K562 (cell line): ENCODE data around the gene OPA1. TPM values are rescaled to one million over a fixed set of nuclear protein-coding genes. Genes with fewer than 3 reads are reported as not detected.
A peak's percentile ranks its signal among the peaks of the same experiment; 100 is the strongest.

ENCODE experiments used
- CREBBP ChIP-seq: IDR thresholded peaks from one replicate; pipeline ENCODE4 v1.6.1; 2012; ENCODE audit warnings: low read depth, mild to moderate bottlenecking, control low read depth, inconsistent platforms, low read length
- CREM ChIP-seq: IDR thresholded peaks from 2 replicates; pipeline ENCODE4 v1.6.1; 2014; ENCODE audit warnings: antibody characterized with exemption, low read depth
- KAT7 ChIP-seq: sonication (generic); formaldehyde crosslinking; IDR thresholded peaks from 2 replicates; pipeline ENCODE4 v1.8.0; 2022; ENCODE audit warnings: missing genetic modification reagents, mild to moderate bottlenecking, borderline replicate concordance
- MIER1 ChIP-seq: fragments of 450-650 bp; IDR thresholded peaks from 2 replicates; pipeline ENCODE4 v1.6.1; 2016; ENCODE audit warnings: antibody characterized with exemption, mild to moderate bottlenecking, low read depth
- NCOA6 ChIP-seq: fragments of 450-650 bp; IDR thresholded peaks from 2 replicates; pipeline ENCODE4 v1.6.1; 2017; ENCODE audit warnings: mild to moderate bottlenecking
- POLR2AphosphoS5 ChIP-seq: IDR thresholded peaks from 2 replicates; pipeline ENCODE4 v1.6.1; 2011; ENCODE audit warnings: mild to moderate bottlenecking, low read depth, low read length, moderate library complexity; ENCODE audit not compliant: control insufficient read depth, insufficient read depth
- POLR2B ChIP-seq: fragments of 450-650 bp; IDR thresholded peaks from 2 replicates; pipeline ENCODE4 v1.6.1; 2018; ENCODE audit warnings: low read depth; ENCODE audit not compliant: partially characterized antibody
- POU5F1 ChIP-seq: fragments of 150-350 bp; IDR thresholded peaks from 2 replicates; pipeline ENCODE4 v1.6.1; 2014; ENCODE audit warnings: borderline replicate concordance, low read length, low read depth, mild to moderate bottlenecking; ENCODE audit not compliant: partially characterized antibody
- TGIF2 ChIP-seq: sonication (generic); formaldehyde crosslinking; IDR thresholded peaks from 2 replicates; pipeline ENCODE4 v1.8.1; 2022; ENCODE audit warnings: mild to moderate bottlenecking, missing genetic modification reagents, moderate library complexity
- ZNF165 ChIP-seq: fragments of 250-450 bp; sonication (Bioruptor Pico); IDR thresholded peaks from 2 replicates; pipeline ENCODE4 v1.4.0; 2020; ENCODE audit warnings: borderline replicate concordance
- ZNF224 ChIP-seq: sonication (generic); formaldehyde crosslinking; IDR thresholded peaks from 2 replicates; pipeline ENCODE4 v1.8.0; 2022; ENCODE audit warnings: mild to moderate bottlenecking, missing genetic modification reagents
- ZNF347 ChIP-seq: fragments of 450-650 bp; formaldehyde crosslinking; IDR thresholded peaks from 2 replicates; pipeline ENCODE4 v1.4.0; 2020; ENCODE audit warnings: low read depth, mild to moderate bottlenecking, moderate library complexity
- ZNF764 ChIP-seq: fragments of 250-450 bp; sonication (Bioruptor Pico); IDR thresholded peaks from 2 replicates; pipeline ENCODE4 v1.4.0; 2020; ENCODE audit warnings: low read depth, mild to moderate bottlenecking, moderate library complexity
- polyA plus RNA-seq, 8 experiments: library from polyadenylated mRNA; depleted of rRNA in 4 of 8; stranded (reverse) in 5 of 8; unstranded in 3 of 8; fragments of >200 nt; fragmentation: Nextera tagmentation in 2 of 8; fragmentation: Illumina TruSeq in 1 of 8; extraction: Ambion mirVana in 2 of 8; extraction: Trizol in 1 of 8; gene quantifications; 2 replicates each; pipeline versions ENCODE4 v1.2.1 to v1.2.3, GENCODE V29; 2011 to 2014; ENCODE audit warnings: inconsistent platforms in 1 of 8, missing spikeins in 1 of 8
- total RNA-seq, 7 experiments: library from RNA; depleted of rRNA in 6 of 7; stranded (reverse); fragments of >200 nt in 6 of 7; fragmentation: Illumina TruSeq in 2 of 7; extraction: Trizol in 2 of 7; gene quantifications; 2 replicates each; pipeline versions ENCODE4 v1.2.1 to v1.2.3, GENCODE V29; 2011 to 2021; ENCODE audit warnings: low replicate concordance in 1 of 7
- TF ChIP-seq, protein P1 (sequence below): sonication (generic); formaldehyde crosslinking; IDR thresholded peaks from 2 replicates; pipeline ENCODE4 v1.9.0; 2022; ENCODE audit warnings: mild to moderate bottlenecking, missing genetic modification reagents
- TF ChIP-seq, protein P2 (sequence below): sonication (generic); formaldehyde crosslinking; IDR thresholded peaks from 2 replicates; pipeline ENCODE4 v1.5.0; 2020; ENCODE audit warnings: missing genetic modification reagents

OPA1 gene
- total and polyA plus RNA-seq, 9 of the 15 experiments (the other 6 are each of a cell fraction or from before 2014, with no cell fraction given) = 19.7 to 127 (median 94.7) TPM

- TF ChIP-seq ZNF347 (CRISPR knock-in tag) (no peak), NCOA6 (no peak), TGIF2 (CRISPR knock-in tag) (peak; percentile 34; the same call in 1 of the 2 replicates), CREM (peak; percentile 91), ZNF224 (CRISPR knock-in tag) (0 out of 2 replicates have a peak, but pooled peaks have one; percentile 71), CREBBP (no peak), POLR2B (peak; percentile 70), KAT7 (CRISPR knock-in tag) (peak; percentile 92; the same call in 1 of the 2 replicates), POU5F1 (peak; percentile 99), ZNF165 (CRISPR knock-in tag) (no peak), POLR2AphosphoS5 (peak; percentile 80), MIER1 (no peak), ZNF764 (peak; percentile 12; the same call in 1 of the 2 replicates)
- TF ChIP-seq, protein P1, sequence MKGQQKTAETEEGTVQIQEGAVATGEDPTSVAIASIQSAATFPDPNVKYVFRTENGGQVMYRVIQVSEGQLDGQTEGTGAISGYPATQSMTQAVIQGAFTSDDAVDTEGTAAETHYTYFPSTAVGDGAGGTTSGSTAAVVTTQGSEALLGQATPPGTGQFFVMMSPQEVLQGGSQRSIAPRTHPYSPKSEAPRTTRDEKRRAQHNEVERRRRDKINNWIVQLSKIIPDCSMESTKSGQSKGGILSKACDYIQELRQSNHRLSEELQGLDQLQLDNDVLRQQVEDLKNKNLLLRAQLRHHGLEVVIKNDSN (CRISPR knock-in tag) = peak; percentile 36
- TF ChIP-seq, protein P2, sequence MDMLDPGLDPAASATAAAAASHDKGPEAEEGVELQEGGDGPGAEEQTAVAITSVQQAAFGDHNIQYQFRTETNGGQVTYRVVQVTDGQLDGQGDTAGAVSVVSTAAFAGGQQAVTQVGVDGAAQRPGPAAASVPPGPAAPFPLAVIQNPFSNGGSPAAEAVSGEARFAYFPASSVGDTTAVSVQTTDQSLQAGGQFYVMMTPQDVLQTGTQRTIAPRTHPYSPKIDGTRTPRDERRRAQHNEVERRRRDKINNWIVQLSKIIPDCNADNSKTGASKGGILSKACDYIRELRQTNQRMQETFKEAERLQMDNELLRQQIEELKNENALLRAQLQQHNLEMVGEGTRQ (CRISPR knock-in tag) = no peak
Observed at GRCh38 chr3:193592841-193593667, at the start of gene OPA1 (continued).
